Tibial nerve (tissue), 4 donors: ENCODE results near the gene PCMT1. TPM values are rescaled to one million over a fixed set of nuclear protein-coding genes. Genes with fewer than 3 reads are reported as not detected.

ENCODE experiments used
- DNase-seq, 2 donors: peaks; one replicate each; pipeline ENCODE4 v3.0.0-alpha.2; 2019; ENCODE audit warnings: low spot score in 2 of 2
- H3K27ac ChIP-seq, 4 donors: fragments of 200-600 bp; sonication (generic) in 3 of 4; one replicate each; pipeline ENCODE4 v1.5.1; 2017 to 2019; ENCODE audit warnings: mild to moderate bottlenecking in 1 of 4
- H3K27me3 ChIP-seq, 2 donors: fragments of 200-600 bp; sonication (generic) in 1 of 2; one replicate each; pipeline versions ENCODE4 v1.5.1 to v1.6.0; 2017 to 2019
- H3K36me3 ChIP-seq, 3 donors: fragments of 200-600 bp; sonication (generic); one replicate each; pipeline ENCODE4 v1.5.1; 2018 to 2019
- H3K4me1 ChIP-seq, 4 donors: fragments of 200-600 bp; sonication (generic) in 3 of 4; one replicate each; pipeline ENCODE4 v1.5.1; 2017 to 2019
- H3K4me3 ChIP-seq, 4 donors: fragments of 200-600 bp; sonication (generic) in 3 of 4; one replicate each; pipeline ENCODE4 v1.5.1; 2017 to 2019; ENCODE audit warnings: mild to moderate bottlenecking in 1 of 4, moderate library complexity in 1 of 4
- H3K9me3 ChIP-seq, 4 donors: fragments of 200-600 bp; sonication (generic) in 3 of 4; one replicate each; pipeline ENCODE4 v1.5.1; 2017 to 2019
- CTCF ChIP-seq, 5 experiments: fragments of 200-600 bp in 3 of 5; fragments of 450-650 bp in 2 of 5; sonication (generic) in 3 of 5; IDR thresholded peaks; one replicate each; pipeline ENCODE4 v1.5.1; 2016 to 2019; ENCODE audit warnings: antibody characterized with exemption in 5 of 5, mild to moderate bottlenecking in 3 of 5, moderate library complexity in 2 of 5
- EP300 ChIP-seq, 2 donors: sonication (generic); formaldehyde crosslinking; IDR thresholded peaks; one replicate each; pipeline ENCODE4 v1.6.1; 2017; ENCODE audit warnings: antibody characterized with exemption in 2 of 2, mild to moderate bottlenecking in 1 of 2
- POLR2A ChIP-seq, 2 donors: fragments of 450-650 bp; IDR thresholded peaks; one replicate each; pipeline ENCODE4 v1.6.1; 2017; ENCODE audit warnings: antibody characterized with exemption in 2 of 2, mild to moderate bottlenecking in 2 of 2, moderate library complexity in 2 of 2
- WGBS, 2 donors: methylation state at CpG; one replicate each; pipeline ENCODE4 v1.1.5; 2018; 5-methylcytosine and 5-hydroxymethylcytosine counted together
- total RNA-seq, 4 donors: library from RNA; depleted of rRNA; stranded (reverse); fragments of >200 nt; gene quantifications; one replicate each; pipeline ENCODE4 v1.1.0, GENCODE V29; 2016

Gene PCMT1
- total RNA-seq, 4 donors from 2014 or later = 85.0 to 135 (median 88.5) TPM

GRCh38 chr6:149860513-149860833 lies 110.9 kb downstream of the PCMT1 start:
- H3K4me1 ChIP-seq = peaks cover 0 to 35% (median 7%) of the 10 kb centered on the region in 4 donors
- WGBS, 2 donors = 94 to 96% methylated on average over 5 of the region's 5 CpGs
- H3K4me3 ChIP-seq = no peak overlapping the region
- no peak for TF ChIP-seq EP300 (IDR thresholded peaks at IDR 0.05)
- no peak for TF ChIP-seq CTCF (IDR thresholded peaks at IDR 0.05)
- no peak for TF ChIP-seq POLR2A (IDR thresholded peaks at IDR 0.05)
- H3K27me3 ChIP-seq = no peaks in the 10 kb centered on the region
- H3K9me3 ChIP-seq = no peaks in the 10 kb centered on the region
- H3K27ac ChIP-seq = no peak overlapping the region
- no peaks in the 10 kb centered on the region for H3K36me3 ChIP-seq
- no peak for DNase-seq

Other genes with a start within 250 kb of the PCMT1 start
- 10 to 100 TPM; 25.8 to 41.0 (median 31.5) TPM for gene PPIL4, start 203.7 kb upstream of the PCMT1 start, total RNA-seq
- gene GINM1, start 183.4 kb upstream of the PCMT1 start, total RNA-seq = 10 to 100 TPM; 36.6 to 64.5 (median 57.0) TPM
- 10 to 100 TPM; 13.5 to 22.5 (median 17.5) TPM for gene KATNA1, start 101.0 kb upstream of the PCMT1 start, total RNA-seq
- 10 to 100 TPM; 21.0 to 25.8 (median 24.3) TPM for gene LATS1, start 31.6 kb upstream of the PCMT1 start, total RNA-seq
- 10 to 100 TPM; 18.9 to 24.3 (median 22.6) TPM for gene NUP43, start 3.2 kb upstream of the PCMT1 start, total RNA-seq
- gene LRP11, start 114.6 kb downstream of the PCMT1 start, total RNA-seq = 10 to 100 TPM; 14.1 to 41.8 (median 31.7) TPM
- 1 to 10 TPM in 1 of 4 donors, under 1 TPM in 2, not detected in 1; 0.30 to 1.6 (median 0.44) TPM for gene RAET1E, start 148.4 kb downstream of the PCMT1 start, total RNA-seq
- 1 to 10 TPM in 1 of 4 donors, not detected in 3; 1.5 TPM for gene RAET1G, start 173.4 kb downstream of the PCMT1 start, total RNA-seq
- gene ULBP2, start 192.3 kb downstream of the PCMT1 start, total RNA-seq = under 1 TPM in 1 of 4 donors, not detected in 3; 0.22 TPM
- gene ULBP1, start 214.2 kb downstream of the PCMT1 start, total RNA-seq = under 1 TPM in 1 of 4 donors, not detected in 3; 0.21 TPM